HG02610 (cell line): ENCODE results near the gene BPNT1.
"Not testable (repeated sequence)": the region's sequence is repeated elsewhere in the genome, so short reads cannot be mapped to it uniquely, and the experiment has no call there.

Source experiments
- ATAC-seq: cut with Tn5 transposase; IDR thresholded peaks from one replicate; pipeline ENCODE4 v1.9.1; 2021; ENCODE audit warnings: mild to moderate bottlenecking, moderate library complexity; ENCODE audit not compliant: unreplicated experiment

BPNT1 gene

DNA sequence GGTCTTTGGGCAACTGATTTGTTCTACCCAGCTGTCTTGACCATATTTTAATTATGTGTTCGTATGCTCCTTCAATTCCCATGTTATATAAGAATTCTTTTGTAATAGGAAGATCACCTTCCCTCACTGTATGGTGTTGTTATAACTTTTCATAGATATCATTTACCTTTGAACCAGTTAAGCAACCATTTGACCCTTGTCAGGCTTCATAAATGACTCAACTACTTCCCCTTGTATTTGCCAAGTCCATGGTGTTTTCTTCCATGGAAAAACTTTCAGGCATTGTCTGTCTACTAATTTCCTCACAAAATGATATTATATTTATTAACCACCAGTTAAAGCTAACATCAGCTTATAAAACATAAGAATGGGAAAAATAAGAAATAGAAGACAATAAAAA is 5.1 kb downstream of the BPNT1 start:
- ATAC-seq: no peak

DNA sequence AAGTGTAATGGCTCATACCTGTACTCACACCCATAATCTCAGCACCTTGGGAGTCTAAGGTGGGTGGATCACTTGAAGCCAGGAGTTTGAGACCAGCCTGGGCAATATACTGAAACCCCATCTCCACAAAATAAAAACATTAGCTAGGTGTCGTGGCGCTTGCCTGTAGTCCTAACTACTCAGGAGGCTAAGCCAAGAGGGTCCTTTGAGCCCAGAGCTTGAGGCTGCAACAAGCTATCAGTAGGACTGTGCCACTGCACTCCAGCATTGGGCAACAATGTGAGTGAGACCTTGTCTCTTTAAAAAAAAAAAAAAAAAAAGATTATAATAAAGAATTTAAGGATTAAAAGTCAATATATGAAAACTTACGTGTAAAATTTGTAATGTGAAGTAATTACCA is 11.7 kb downstream of the BPNT1 start:
- no peak for ATAC-seq

DNA sequence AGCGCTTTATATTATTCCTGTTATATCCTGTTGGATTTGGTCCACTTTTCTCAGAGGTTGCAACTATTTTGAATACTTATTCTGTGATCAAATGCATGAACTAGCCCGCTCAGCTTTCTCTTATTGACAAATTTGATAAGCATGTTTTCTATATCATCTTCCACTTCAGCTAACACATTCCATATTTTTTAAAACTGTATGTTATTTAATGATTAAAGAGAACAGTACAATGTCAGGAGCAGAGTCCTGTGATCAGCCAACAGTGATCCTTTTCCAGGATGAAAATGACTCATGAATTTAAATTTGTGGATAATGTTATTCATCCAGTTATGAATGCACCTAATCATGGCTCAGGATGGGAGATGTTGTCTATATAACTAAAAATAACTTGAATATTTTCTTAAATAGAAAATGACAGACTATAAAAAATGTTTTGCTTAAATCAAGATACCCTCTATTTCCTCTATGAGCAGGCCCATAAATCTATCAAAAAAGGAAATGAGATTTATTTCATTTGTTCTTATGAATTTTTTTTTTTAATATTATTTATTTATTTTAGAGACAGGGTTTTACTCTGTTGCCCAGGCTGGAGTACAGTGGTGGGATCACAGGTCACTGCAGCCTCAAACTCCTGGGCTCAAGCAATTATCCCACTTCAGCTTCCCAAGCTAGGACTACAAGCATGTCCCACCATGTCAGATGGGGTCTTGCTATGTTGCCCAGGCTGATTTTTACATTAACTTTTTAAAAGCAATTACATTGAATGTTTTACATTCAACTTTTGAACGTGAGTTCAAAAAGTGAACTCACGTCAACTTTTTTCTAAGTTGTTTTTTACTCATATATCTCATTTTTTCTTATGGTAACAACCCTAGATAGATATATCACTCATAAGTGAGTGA is 12.5 kb downstream of the BPNT1 start:
- ATAC-seq: no peak

DNA sequence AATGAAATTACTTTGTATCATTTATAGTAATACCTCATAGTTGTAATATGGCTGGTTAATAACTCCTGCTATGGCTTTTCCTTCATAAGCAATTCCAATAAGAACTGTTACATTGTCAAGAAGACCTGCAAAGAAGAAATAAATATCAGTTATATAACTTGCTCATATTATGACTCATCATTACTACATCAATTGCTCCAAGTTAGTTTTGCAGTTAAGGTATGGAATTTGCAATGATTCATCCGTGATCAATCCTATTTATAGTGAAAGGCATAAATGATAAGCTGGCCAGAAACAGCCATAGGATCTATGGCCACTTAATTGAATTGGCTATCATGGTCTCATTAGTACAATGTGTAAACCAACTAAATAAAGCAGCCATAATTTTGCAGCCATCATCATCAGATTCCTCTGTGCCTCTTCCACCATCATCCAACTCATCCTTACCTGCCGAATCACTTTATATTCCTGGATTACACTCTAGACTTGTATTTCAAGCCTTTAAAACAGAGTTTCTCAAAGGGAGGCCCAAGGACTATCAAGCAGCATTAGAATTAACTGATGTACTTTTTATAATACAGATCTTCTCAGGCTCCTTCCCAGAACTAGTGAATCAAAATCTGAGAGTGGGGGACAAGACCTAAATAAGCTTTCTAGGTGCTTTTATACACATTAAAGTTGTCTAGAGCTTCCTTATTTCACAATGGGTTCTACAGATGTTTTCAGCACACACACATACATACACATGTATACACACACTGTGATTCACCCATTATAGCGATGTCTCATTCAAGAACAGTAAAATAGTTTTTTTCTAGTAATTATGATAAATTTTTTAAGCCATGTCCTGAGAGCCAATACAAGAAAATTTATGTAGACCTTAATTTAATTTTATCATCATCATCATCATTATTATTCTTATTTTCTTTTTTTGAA is 22.1 kb downstream of the BPNT1 start:
- ATAC-seq: no peak

DNA sequence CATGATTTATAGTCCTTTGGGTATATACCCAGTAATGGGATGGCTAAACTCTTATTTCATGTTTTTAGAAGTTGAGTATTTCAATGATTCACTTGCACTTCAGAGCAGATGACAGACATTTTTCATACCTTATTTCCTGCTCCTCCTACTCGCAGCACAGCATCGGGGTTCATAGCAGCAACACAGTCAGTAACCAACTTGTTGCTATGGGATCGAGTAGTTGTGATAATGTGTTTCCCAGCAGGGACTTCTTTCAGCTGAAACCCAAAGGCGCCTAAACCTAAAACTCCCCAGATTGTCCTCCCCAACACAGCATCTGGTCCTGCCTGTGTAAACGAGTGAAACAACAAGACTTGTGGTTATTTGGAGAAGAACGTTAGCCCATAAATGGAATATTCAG is 27.0 kb downstream of the BPNT1 start:
- no peak for ATAC-seq

DNA sequence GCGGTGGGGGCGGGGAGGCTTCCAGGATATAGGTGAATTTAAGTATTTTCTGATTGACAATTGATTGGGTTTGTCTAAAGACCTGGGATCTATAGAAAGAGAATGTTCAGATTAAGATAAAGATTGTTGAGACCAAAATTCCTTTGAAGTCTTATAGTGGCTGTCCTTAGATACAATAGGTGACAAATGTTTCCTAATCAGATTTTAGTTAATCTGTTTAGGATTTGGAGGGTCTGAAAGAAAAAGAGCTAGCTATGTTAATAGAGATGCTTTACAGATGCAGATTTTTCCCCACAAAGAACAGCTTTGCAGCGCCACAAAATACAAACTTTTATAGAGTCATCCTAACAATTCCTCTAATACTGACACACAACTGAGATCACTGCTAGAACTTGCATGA is 28.7 kb downstream of the BPNT1 start:
- ATAC-seq: no peak

DNA sequence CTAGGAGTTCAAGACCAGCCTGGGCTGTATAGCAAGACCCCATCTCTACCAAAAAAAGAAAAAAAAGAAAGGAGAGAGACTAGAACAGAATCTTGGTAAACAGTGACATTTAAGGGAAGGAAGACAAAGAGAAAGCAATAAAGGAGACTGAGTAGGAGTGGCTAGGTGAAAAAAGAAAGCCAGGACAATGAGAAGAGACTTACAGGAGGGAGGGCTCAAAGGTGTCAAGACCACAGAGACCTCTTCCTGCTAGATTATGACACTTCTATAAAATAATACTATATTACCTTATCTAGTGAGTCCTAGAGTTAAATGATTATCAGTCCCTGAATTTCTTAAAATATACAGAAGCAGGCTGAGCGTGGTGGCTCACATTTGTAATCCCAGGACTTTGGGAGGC is 33.2 kb downstream of the BPNT1 start:
- ATAC-seq: no peak

DNA sequence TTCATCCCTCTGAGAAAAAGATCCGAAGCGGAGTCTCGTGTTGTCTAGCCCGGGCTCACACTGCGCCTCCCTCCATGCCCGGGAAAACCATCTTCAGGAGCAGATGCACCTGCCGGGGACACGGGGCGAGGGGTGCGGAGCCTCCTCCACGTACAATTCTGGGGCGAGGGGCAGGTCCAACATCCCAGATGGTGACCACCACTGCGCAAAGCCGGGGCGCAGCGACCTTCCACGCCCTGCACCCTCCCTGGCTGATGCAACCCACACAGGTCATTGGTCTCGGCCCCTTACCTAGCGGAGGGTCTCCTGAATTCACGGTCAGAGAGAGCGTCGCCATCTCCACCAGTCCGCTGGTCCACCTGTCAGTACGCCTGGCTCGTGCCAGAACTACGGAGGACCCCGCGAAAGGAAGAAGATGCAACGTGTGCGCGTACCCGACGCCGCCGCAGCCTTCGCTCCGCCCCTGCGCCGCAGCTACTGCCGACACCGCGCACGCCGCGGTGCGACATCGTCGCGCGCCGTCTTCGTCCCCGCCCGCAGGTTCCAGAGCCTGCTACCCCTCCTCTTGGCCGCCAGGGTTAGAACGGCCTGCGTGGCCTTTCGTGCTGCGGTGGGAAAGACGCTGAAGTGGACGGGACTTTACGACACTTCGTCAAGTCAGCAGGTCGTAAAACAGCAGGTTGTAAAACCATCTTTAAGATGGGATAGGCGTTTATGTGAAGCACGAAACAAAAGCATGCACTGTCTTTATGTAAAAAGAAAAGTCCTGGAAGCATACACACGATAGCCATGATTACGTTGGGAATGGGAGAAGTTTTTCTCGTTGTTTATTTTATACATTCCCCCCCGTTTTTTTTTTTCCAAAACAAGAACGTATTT is 43.3 kb downstream of the BPNT1 start, which contains the start of gene EPRS1:
TSS of gene EPRS1 (minus strand) at position 454 of the 879 bp plus-strand sequence. CDS start at position 337, 117 bp downstream.
- peak; percentile 99 for ATAC-seq

DNA sequence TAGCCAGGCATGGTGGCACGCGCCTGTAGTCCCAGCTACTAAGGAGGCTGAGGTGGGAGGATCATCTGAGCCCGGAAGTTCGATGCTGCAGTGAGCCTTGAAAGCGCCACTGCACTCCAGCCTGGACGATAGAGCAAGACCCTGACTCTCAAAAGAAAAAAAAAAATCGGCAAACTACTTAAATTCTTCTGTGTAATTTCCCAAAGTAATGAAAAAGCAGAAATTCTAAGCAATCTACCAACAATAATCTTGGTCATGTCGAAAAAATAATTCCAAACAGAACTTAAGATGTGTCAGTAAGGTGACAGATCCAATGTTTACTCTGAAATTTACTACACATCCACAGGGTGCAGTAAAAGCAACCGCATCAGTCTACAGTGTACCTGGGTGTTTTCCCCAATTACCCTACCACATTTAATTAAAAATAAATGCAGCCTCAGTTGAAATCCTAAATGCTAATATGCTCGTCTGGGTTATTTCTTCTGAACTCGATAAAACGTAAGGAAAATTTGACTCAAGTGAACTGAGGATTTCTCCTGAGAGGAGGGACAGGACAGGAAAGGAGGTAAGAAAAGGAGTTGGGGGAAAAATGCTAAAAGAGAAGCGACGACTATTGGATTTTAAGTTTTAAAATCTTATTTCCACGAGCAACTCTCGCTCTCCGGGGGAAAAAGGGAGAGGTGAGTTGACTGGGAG is 44.1 kb downstream of the BPNT1 start:
- ATAC-seq: no peak

DNA sequence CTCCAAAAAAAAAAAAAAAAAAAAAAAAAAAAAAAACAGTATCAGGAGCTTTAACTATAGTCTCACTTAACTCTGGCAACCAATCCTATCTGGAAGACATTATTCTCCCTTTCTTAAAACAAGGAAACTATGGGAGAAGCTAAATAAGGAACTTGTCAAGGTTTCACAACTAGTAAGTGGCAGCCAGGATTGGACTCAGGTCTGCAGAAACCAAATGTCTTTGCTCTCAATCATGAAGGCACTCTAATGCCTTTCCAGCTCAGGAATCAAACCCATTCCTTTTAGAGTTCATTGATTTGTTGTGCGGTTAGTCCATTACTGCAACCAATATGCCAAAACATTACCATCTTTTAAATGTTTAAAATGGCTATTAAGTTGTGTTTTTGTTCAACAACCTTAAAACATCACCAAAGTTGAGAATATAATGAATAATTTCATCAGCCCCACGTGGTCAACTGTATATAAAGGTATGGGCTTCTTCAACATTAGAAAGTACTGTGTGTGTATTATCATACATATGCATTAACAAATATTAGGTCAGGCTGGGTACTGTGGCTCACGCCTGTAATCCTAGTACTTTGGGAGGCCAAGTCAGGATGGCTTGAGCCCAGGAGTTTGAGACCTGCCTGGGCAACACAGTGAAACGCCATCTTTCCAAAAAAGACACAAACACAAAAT is 44.8 kb downstream of the BPNT1 start:
- ATAC-seq: no peak

DNA sequence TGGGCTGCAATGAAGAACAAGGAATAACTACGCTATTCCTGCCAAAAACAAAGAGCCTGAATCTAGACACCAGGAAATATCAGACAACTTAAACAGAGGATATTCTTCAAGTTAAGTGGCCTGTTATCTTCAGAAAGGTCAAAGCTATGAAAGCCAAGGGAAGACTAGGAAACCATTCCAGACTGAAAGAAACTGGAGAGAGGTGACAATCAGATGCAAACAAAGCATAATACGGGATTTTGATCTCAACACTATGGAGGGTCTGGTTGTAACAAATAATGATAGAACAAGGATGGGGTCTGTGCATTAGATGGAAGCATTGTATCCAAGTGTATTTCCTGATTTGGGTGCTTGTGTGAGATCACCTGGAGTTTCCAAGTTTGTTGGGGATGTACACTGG is 45.9 kb downstream of the BPNT1 start:
- ATAC-seq: no peak

DNA sequence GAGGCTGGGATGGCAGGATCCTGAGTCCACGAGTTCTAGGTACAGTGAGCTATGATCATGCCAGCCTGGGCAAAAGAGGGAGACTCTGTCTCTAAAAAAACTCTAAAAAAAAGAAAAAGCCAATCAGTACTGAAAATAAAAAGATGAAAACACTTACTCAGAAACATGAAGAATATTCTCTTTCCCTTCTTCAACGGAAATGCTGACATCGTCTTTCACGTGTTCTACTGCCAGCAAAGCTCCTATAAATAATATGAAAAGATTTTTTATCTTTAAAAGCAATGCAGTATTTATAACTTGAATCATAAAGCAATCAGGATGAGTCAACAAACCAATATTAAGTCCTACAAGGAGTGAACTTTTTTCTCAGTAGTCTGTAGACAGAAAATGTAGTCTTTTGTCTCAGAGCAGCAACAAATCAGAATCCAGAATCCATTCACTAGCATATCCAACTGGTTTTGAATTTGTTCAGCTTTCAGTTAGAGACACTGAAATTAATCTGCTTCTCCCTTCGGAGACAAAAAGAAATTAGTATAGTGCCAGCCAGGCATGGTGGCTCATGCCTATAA is 49.5 kb downstream of the BPNT1 start:
- ATAC-seq: no peak

DNA sequence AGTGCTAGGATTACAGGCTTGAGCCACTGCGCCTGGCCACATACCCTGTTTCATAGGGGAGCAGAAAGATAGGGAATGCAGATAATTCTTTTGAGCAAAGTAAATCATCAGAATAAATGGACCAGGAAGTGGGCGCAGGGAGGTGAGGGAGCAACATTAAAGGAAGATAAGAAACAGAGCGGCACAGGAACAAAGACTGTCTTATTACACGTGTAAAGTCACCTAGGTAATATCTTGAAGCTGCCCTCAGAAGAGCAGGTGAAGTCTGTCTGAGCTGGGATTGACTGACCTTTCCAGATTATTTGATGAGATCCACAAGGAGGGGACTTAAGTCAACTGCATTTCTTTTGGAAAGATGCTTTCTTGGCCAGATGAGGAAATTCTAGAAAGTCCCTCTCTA is 50.9 kb downstream of the BPNT1 start:
- no peak for ATAC-seq

DNA sequence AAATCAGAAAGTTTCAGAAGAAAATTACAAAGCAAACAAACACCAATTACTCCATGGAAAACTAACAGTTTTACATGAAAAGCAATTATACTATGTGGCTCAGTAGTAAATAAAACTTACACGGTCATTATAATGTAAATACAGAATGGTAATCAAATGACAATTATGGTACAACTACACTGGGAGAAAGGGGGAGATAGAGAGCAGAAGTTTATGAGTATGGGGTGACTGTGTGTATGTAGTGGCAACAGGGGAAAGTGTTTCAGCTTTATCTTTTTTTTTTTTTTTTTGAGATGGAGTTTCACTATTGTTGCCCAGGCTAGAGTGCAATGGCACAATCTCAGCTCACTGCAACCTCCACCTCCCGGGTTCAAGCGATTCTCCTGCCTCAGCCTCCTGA is 51.8 kb downstream of the BPNT1 start:
- ATAC-seq: not testable (repeated sequence)

DNA sequence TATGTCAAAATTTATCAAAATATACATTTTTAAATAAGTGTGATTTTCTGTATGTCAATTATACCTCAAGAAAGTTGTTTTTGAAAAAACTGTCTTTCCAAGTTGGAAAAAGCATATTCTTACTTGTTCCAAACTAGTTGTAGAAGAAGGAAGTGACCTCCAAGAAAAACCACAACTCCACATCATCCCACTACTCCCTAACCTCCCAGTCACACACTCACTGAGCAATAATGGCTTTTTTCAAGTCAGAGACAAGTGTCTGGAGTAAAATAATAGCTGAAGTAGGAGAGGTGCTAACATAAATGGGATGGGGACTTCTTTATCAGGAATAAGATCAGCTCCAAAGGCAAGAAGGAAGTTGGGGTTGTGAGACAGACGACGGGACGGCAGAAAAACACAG is 56.7 kb downstream of the BPNT1 start:
- ATAC-seq: no peak

DNA sequence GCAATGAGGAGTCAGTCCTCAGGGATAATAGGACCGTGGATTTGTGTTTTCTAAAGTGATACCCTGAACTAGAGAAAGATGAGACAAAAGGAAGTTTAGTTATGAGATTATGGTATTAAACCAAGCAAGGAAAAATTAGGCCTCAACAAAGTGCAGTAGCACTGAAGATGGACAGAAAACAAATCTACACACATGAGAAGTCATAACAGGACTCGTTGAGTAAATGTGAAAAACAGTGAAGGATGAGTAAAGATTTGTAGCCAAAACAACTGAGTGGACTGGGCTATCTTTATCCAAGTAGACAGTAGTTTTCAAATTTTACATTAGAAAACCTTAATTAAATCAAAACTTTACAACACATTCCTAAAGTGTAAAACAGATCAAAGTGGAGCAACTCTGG is 58.3 kb downstream of the BPNT1 start:
- peak; percentile 67 for ATAC-seq

DNA sequence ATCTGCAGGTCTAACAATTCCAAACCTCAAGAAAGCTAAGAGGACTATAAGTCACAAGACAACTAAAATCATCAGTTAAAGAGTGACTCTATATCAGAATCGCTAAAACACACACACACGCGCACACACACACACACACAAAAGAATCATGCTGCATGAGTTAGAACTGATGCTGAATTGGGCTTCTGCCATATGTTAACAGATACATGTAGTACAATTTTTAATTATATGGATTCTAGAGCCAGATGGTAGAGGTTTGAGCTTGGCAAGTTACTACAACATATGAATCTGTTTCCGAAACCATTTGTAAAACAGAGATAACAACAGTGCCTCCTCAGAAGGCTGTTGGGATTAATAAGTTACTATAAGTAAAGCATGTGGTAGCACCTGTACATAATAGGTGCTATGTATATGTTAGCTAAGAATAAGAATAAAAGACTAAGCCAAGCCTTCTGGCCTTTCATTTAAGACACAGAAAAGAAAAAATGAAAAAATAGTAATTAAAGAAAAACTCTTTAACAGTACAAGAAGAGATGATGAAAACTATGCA is 61.2 kb downstream of the BPNT1 start:
- ATAC-seq: no peak

DNA sequence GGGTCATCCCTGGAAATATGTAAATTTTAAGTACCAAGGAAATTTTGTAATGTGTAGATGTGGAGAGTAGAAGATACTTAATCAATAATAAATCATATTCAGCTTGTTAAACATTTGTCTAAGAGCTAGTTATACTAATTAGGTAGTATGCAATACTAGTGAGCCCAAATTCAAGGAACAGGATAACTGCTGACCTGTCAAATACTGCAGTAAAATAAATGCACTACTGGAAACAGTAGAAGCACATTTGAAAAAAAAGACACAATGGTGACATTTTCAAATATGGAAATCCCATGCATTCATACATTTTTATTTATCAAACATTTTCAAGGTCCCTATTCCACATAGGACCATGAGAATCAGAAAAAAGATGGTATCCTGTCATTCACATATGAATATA is 70.5 kb downstream of the BPNT1 start:
- ATAC-seq: no peak

DNA sequence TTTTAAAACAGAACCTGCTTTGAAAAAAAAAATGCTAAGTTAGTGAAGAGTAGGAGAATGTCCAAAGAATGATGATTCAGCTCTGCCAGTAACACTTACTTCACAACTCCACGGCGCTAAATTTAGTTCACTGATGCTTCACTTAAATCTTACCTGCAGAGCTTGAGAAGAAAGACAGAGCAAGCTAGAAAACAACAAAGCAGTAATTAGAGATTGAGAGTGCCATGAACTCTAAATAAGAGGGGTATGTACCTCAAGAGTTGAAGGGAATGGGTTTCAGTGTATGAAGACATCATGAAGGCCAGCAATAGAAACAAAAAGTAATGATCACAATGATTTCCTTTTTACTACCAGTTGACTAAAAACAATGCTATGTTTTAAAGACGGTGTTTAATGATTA is 76.1 kb downstream of the BPNT1 start:
- peak; percentile 77 for ATAC-seq
